GM12801 (cell line): ENCODE data around the gene HADH.

Source experiments
- CTCF ChIP-seq: IDR thresholded peaks from one replicate; pipeline ENCODE4 v1.5.1; 2011; ENCODE audit warnings: control low read depth; ENCODE audit not compliant: insufficient read length; ENCODE audit errors: extremely low read depth

The HADH gene

GRCh38 chr4:108010167-108010566 is 20.5 kb downstream of the HADH start:
- no peak for TF ChIP-seq CTCF

- TF ChIP-seq CTCF = no peak
These were observed 23.6 kb downstream of the HADH start for GRCh38 chr4:108013327-108013726.

GRCh38 chr4:108013955-108014354 is 24.3 kb downstream of the HADH start:
- no peak for TF ChIP-seq CTCF

GRCh38 chr4:108018040-108018883 is 28.6 kb downstream of the HADH start:
- no peak for TF ChIP-seq CTCF

GRCh38 chr4:108018884-108019187 is 29.1 kb downstream of the HADH start:
- TF ChIP-seq CTCF = no peak

- no peak for TF ChIP-seq CTCF
These were observed 34.6 kb downstream of the HADH start for GRCh38 chr4:108024085-108024877.

- no peak for TF ChIP-seq CTCF
These were observed 35.1 kb downstream of the HADH start for GRCh38 chr4:108024878-108025165.
